OCI-LY3 (cell line): ENCODE results near the gene NR4A1.

Experiments used
- CTCF ChIP-seq: fragments of 200-600, 300-600 bp; sonication (generic); IDR thresholded peaks from 2 replicates; pipeline ENCODE4 v1.5.1; 2014; ENCODE audit warnings: antibody characterized with exemption, low read length, low read depth
- EZH2phosphoT487 ChIP-seq: fragments of 200-600 bp; shearing (Covaris generic); IDR thresholded peaks from 2 replicates; pipeline ENCODE4 v1.6.1; 2018; ENCODE audit warnings: antibody characterized with exemption, mixed run types, low read depth

GRCh38 chr12:52005903-52006703 is 45.1 kb upstream of the NR4A1 start:
- TF ChIP-seq CTCF (no peak), EZH2phosphoT487 (no peak)
